ENCODE results near the gene SF1. TPM values are rescaled to one million over a fixed set of nuclear protein-coding genes. Genes with fewer than 3 reads are reported as not detected.

The SF1 gene
- total and polyA plus RNA-seq, 9 of the 15 experiments (the other 6 are each of a cell fraction or from before 2014, with no cell fraction given), result 13.1 to 334 (median 111) TPM

- in situ Hi-C loops (cut with MboI), result loop anchor here (5.0 kb wide), 1 partner anchor 73 kb away; no protein-coding TSS in a partner anchor
- peaks cover 0 to 20% of the 10 kb centered on the region in 2 experiments; a peak in 3 of 5 replicates for H3K4me1 ChIP-seq (replicated peaks in 1 of 2; ENCODE audit: control insufficient read depth in 2 of 2, insufficient read depth in 2 of 2, low read length in 2 of 2)
- H3K9me1 ChIP-seq (ENCODE audit: control insufficient read depth, insufficient read depth, low read length), result no peaks in the 10 kb centered on the region
- BruUV-seq (replicated peaks), result no TSS peak
- POLR2A ChIA-PET, result interaction anchor here (0.7 to 1.2 kb wide), 2 partner anchors 19 kb away, joined by 3 read pairs; no protein-coding TSS in a partner anchor
- ATAC-seq, result no peak
- TF ChIP-seq HEY1 (CRISPR knock-in tag; IDR thresholded peaks at IDR 0.05; ENCODE audit: borderline replicate concordance) (no peak), U2AF2 (optimal IDR thresholded peaks at IDR 0.05; ENCODE audit: low read depth, low read length) (no peak), FOXJ2 (tag; IDR thresholded peaks at IDR 0.05) (no peak), SRSF7 (optimal IDR thresholded peaks at IDR 0.05; ENCODE audit: low read depth, low read length) (no peak), RNF219 (CRISPR knock-in tag; IDR thresholded peaks at IDR 0.05) (no peak), ZNF212 (CRISPR knock-in tag; IDR thresholded peaks at IDR 0.05) (no peak), ZNF551 (CRISPR knock-in tag; IDR thresholded peaks at IDR 0.05) (no peak)
- no peak overlapping the region for H2AFZ ChIP-seq (ENCODE audit: low read depth, low read length)
- intact Hi-C loops (cut with micrococcal nuclease), result no loop called here
- H3K79me2 ChIP-seq (ENCODE audit: control insufficient read depth, insufficient read depth, low read length), result no peaks in the 10 kb centered on the region
- peaks cover 0 to 3% of the 10 kb centered on the region in 2 experiments; a peak in 3 of 5 replicates for H3K27me3 ChIP-seq (ENCODE audit: control insufficient read depth in 2 of 2, insufficient read depth in 2 of 2, low read length in 2 of 2)
- H3K36me3 ChIP-seq (ENCODE audit: control insufficient read depth, insufficient read depth, low read length), result no peaks in the 10 kb centered on the region
- no peaks in the 10 kb centered on the region for H4K20me1 ChIP-seq (replicated peaks; ENCODE audit: control insufficient read depth, insufficient read depth, low read length)
- no peak overlapping the region for H3K4me2 ChIP-seq (ENCODE audit: insufficient read depth, low read length)
- no peak overlapping the region for H3K27ac ChIP-seq (ENCODE audit: extremely low read depth, low read depth, low read length)
- no peak overlapping the region for H3K4me3 ChIP-seq
- DNase-seq (ENCODE audit: extremely low read depth in 1 of 4, low spot score in 3 of 4), result no peak
- no peaks in the 10 kb centered on the region for H3K9me3 ChIP-seq (replicated peaks; ENCODE audit: control insufficient read depth, insufficient read depth, low read depth, low read length)
- no peak for FAIRE-seq
- 42% methylated on average over 5 of the region's 9 CpGs for WGBS (ENCODE audit: insufficient coverage, low coverage, missing lambda C conversion rate)
- H3K9ac ChIP-seq (ENCODE audit: insufficient read depth in 1 of 2, low read depth in 2 of 2, low read length in 2 of 2), result peak overlapping the region in 1 of 2 experiments; percentile 71; a peak in 2 of 4 replicates
- CTCF ChIA-PET (ENCODE audit: low intra/inter-chr PET ratio), result interaction anchor here (0.7 kb wide), 1 partner anchor 286 kb away, joined by 4 read pairs; no protein-coding TSS in a partner anchor
Measured at GRCh38 chr11:64735725-64736259, 42.5 kb downstream of the SF1 start.

Data from K562 (cell line).